ENCODE data around the gene TMEM185B. TPM values are rescaled to one million over a fixed set of nuclear protein-coding genes. Genes with fewer than 3 reads are reported as not detected.

Gene TMEM185B
- total and polyA plus RNA-seq, 4 donors: 1.8 to 8.5 (median 6.8) TPM

DNA sequence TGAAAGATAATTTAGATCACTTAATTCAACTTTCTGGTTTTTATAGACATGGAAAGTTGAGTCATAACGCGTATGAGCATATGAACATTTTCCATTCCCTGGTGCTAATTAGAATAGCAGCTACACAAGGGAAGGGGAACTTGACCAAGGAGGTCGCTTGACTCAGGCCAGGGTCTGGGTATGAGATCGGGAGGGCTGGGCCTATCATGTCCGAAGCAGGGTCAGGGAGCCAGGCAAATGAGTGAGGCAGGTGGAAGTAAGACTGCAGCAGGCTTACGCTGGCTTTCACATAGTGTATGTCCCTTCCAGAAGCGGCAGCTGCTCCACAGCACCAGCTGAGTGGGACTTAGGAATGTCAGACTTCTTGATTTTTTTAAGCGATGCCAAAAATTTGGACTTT is 44.1 kb upstream of the TMEM185B start:
- Histone ChIP-seq H3K36me3 (ENCODE audit: control insufficient read depth in 4 of 4, insufficient read depth in 3 of 4, low read depth in 1 of 4, low read length in 3 of 4) (no peaks in the 10 kb centered on the region), H3K27ac (ENCODE audit: low read depth in 1 of 2, low read length in 2 of 2) (no peak overlapping the region), H3K9me3 (ENCODE audit: control insufficient read depth in 4 of 4, low read length in 3 of 4) (no peaks in the 10 kb centered on the region), H3K4me1 (ENCODE audit: control insufficient read depth in 4 of 4, insufficient read depth in 4 of 4, low read length in 3 of 4) (no peaks in the 10 kb centered on the region), H3K4me3 (ENCODE audit: low read depth in 1 of 3, low read length in 3 of 3) (no peak overlapping the region), H3K27me3 (ENCODE audit: control insufficient read depth in 4 of 4, insufficient read depth in 4 of 4, low read length in 3 of 4) (no peaks in the 10 kb centered on the region), H3K9ac (ENCODE audit: low read depth in 1 of 2, low read length in 2 of 2) (no peak overlapping the region)
- DNase-seq (ENCODE audit: low spot score): no peak
- WGBS: 93% methylated on average over 8 of the region's 8 CpGs
- no peak for TF ChIP-seq NR2F2 (IDR thresholded peaks at IDR 0.05)
- no peak for TF ChIP-seq GABPA (IDR thresholded peaks at IDR 0.05 in 1 of 2, conservative IDR thresholded peaks at IDR 0.05 in 1 of 2)

DNA sequence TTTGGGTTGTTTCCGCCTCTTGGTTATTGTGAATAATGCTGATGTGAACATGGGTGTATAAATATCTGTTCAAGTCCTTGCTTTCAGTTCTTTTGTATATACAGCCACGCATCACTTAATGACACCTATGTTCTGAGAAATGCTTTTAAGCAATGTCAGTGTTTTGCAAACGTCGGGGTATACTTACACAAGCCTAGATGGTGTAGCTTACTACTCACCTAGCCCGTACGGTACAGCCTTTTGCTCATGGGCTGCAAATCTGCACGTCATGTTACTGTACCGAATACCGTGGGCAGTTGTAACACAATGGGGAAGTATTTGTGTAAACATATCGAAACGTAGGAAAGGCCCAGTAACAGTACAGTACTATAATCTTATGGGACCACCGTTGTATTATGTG is 41.8 kb upstream of the TMEM185B start:
- Histone ChIP-seq H3K9me3 (ENCODE audit: control insufficient read depth in 4 of 4, low read length in 3 of 4) (peaks cover 0 to 5% (median under 1%) of the 10 kb centered on the region in 4 donors), H3K4me3 (ENCODE audit: low read depth in 1 of 3, low read length in 3 of 3) (no peak overlapping the region), H3K4me1 (ENCODE audit: control insufficient read depth in 4 of 4, insufficient read depth in 4 of 4, low read length in 3 of 4) (no peaks in the 10 kb centered on the region), H3K27ac (ENCODE audit: low read depth in 1 of 2, low read length in 2 of 2) (no peak overlapping the region), H3K36me3 (ENCODE audit: control insufficient read depth in 4 of 4, insufficient read depth in 3 of 4, low read depth in 1 of 4, low read length in 3 of 4) (no peaks in the 10 kb centered on the region), H3K27me3 (ENCODE audit: control insufficient read depth in 4 of 4, insufficient read depth in 4 of 4, low read length in 3 of 4) (no peaks in the 10 kb centered on the region), H3K9ac (ENCODE audit: low read depth in 1 of 2, low read length in 2 of 2) (no peak overlapping the region)
- TF ChIP-seq RAD21 (IDR thresholded peaks at IDR 0.05) (no peak), HNF4G (IDR thresholded peaks at IDR 0.05) (no peak), TAF1 (conservative IDR thresholded peaks at IDR 0.05) (no peak), YY1 (IDR thresholded peaks at IDR 0.05) (no peak), JUND (IDR thresholded peaks at IDR 0.05) (no peak)
- TF ChIP-seq, protein P1, sequence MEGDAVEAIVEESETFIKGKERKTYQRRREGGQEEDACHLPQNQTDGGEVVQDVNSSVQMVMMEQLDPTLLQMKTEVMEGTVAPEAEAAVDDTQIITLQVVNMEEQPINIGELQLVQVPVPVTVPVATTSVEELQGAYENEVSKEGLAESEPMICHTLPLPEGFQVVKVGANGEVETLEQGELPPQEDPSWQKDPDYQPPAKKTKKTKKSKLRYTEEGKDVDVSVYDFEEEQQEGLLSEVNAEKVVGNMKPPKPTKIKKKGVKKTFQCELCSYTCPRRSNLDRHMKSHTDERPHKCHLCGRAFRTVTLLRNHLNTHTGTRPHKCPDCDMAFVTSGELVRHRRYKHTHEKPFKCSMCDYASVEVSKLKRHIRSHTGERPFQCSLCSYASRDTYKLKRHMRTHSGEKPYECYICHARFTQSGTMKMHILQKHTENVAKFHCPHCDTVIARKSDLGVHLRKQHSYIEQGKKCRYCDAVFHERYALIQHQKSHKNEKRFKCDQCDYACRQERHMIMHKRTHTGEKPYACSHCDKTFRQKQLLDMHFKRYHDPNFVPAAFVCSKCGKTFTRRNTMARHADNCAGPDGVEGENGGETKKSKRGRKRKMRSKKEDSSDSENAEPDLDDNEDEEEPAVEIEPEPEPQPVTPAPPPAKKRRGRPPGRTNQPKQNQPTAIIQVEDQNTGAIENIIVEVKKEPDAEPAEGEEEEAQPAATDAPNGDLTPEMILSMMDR (IDR thresholded peaks at IDR 0.05; ENCODE audit: low read depth, low read length, missing input control): no peak
- WGBS: 80% methylated on average over 12 of the region's 12 CpGs
- DNase-seq (ENCODE audit: low spot score): no peak

DNA sequence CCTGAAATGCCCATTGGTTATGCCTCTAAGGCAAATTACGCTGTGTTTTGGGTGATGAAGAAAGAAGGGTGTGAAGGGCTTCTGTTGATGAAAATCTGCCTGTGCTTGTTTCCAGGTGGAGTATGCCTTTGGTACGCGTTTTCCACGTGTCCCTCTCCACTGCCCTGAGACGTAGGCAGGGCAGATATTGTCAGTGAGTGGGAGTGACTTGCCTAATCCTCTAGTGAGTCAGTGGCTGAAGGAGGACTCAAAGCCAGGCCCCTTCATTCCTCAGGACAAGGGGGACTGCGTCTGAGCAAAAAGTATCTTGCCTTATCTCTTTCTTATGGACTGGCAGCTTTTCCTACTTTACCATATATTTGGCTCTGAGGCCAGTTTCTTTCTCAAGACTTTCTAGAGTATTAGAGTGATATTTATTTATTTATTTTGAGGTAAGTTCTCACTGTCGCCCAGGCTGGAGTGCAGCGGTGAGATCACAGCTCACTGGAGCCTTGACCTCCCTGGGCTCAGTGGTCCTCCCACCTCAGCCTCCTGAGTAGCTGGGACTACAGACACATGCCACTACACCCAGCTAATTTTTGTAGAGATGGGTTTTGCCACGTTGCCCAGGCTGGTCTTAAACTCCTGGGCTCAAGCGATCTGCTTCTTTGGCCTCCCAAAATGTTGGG is 39.7 kb upstream of the TMEM185B start:
- Histone ChIP-seq H3K27me3 (ENCODE audit: control insufficient read depth in 4 of 4, insufficient read depth in 4 of 4, low read length in 3 of 4) (no peaks in the 10 kb centered on the region), H3K36me3 (ENCODE audit: control insufficient read depth in 4 of 4, insufficient read depth in 3 of 4, low read depth in 1 of 4, low read length in 3 of 4) (no peaks in the 10 kb centered on the region), H3K4me1 (ENCODE audit: control insufficient read depth in 4 of 4, insufficient read depth in 4 of 4, low read length in 3 of 4) (no peaks in the 10 kb centered on the region), H3K9me3 (ENCODE audit: control insufficient read depth in 4 of 4, low read length in 3 of 4) (peaks cover 0 to 5% (median under 1%) of the 10 kb centered on the region in 4 donors), H3K4me3 (ENCODE audit: low read depth in 1 of 3, low read length in 3 of 3) (no peak overlapping the region), H3K9ac (ENCODE audit: low read depth in 1 of 2, low read length in 2 of 2) (no peak overlapping the region), H3K27ac (ENCODE audit: low read depth in 1 of 2, low read length in 2 of 2) (no peak overlapping the region)
- 86% methylated on average over 10 of the region's 10 CpGs for WGBS
- no peak for DNase-seq (ENCODE audit: low spot score)
- TF ChIP-seq, protein P2, sequence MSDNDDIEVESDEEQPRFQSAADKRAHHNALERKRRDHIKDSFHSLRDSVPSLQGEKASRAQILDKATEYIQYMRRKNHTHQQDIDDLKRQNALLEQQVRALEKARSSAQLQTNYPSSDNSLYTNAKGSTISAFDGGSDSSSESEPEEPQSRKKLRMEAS (IDR thresholded peaks at IDR 0.05): no peak
- TF ChIP-seq, protein P3, sequence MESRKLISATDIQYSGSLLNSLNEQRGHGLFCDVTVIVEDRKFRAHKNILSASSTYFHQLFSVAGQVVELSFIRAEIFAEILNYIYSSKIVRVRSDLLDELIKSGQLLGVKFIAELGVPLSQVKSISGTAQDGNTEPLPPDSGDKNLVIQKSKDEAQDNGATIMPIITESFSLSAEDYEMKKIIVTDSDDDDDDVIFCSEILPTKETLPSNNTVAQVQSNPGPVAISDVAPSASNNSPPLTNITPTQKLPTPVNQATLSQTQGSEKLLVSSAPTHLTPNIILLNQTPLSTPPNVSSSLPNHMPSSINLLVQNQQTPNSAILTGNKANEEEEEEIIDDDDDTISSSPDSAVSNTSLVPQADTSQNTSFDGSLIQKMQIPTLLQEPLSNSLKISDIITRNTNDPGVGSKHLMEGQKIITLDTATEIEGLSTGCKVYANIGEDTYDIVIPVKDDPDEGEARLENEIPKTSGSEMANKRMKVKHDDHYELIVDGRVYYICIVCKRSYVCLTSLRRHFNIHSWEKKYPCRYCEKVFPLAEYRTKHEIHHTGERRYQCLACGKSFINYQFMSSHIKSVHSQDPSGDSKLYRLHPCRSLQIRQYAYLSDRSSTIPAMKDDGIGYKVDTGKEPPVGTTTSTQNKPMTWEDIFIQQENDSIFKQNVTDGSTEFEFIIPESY (IDR thresholded peaks at IDR 0.05): no peak

Measured in liver (tissue), 9 donors.